ENCODE data around the gene DGKB.

Gene DGKB

DNA sequence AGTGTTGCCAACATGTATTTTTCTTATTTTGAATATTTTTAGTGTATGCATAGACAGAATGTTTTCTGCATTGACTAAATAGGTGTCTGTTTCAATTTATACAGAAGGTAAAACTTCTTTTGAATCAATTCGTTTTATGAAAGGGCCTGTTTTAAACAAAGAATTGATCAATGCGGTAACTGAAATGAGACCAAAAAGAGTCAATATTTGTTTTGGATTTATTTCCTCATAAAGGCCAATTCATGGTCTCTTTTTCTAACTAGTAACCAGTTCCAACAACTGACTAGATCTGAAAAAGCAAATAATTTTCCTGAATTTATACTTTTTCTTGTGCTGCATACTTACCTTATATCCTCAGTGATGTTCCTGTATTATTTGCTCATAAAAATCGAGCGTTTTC, 320.5 kb downstream of the DGKB start:
- POLR2A ChIA-PET, result no interaction called here
- TF ChIP-seq, protein P1, sequence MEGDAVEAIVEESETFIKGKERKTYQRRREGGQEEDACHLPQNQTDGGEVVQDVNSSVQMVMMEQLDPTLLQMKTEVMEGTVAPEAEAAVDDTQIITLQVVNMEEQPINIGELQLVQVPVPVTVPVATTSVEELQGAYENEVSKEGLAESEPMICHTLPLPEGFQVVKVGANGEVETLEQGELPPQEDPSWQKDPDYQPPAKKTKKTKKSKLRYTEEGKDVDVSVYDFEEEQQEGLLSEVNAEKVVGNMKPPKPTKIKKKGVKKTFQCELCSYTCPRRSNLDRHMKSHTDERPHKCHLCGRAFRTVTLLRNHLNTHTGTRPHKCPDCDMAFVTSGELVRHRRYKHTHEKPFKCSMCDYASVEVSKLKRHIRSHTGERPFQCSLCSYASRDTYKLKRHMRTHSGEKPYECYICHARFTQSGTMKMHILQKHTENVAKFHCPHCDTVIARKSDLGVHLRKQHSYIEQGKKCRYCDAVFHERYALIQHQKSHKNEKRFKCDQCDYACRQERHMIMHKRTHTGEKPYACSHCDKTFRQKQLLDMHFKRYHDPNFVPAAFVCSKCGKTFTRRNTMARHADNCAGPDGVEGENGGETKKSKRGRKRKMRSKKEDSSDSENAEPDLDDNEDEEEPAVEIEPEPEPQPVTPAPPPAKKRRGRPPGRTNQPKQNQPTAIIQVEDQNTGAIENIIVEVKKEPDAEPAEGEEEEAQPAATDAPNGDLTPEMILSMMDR (IDR thresholded peaks at IDR 0.05; ENCODE audit: control extremely low read depth, extremely low read depth, low read depth, missing control alignments), result no peak
- CTCF ChIA-PET, result no interaction called here
- no peak for DNase-seq (ENCODE audit: extremely low spot score)

DNA sequence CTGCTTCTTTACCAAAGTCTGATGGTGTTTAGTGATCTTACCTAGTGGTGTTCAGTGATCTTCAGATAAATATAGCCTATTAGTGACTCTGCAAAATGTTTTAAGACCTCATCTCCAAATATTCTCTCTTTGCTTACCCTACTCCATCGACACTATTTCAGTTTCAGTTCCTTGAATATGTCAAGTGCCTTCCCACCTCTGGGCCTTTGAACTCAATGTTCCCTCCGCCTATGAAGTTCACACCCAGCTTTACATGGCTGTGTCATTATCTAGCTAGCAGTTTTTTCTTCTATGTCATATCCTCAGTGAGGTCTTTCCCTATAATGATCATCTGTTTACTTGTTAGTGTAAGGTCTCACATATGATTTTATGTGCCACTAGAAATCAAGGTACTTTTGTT, 322.6 kb downstream of the DGKB start:
- TF ChIP-seq, protein P1 (IDR thresholded peaks at IDR 0.05; ENCODE audit: control extremely low read depth, extremely low read depth, low read depth, missing control alignments), result no peak
- POLR2A ChIA-PET, result no interaction called here
- DNase-seq (ENCODE audit: extremely low spot score), result no peak
- CTCF ChIA-PET, result no interaction called here

DNA sequence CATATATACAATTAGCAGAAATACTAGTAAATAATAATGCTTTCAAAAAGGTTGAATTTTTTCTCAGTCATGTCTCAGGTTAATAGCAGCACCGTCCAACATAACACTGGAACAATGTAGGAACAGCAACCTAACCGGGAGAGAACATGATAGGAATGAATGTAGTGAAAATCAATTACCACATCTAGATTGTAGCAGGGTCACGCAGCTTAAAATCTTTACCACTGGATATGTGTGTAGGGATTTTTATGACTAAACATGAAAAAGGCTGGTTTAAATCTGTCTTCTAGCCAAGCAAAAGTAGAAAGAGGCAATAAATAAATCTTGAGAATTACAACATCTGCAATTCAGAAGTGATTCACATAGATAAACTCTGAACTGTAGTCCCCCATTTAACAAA, 326.0 kb downstream of the DGKB start:
- ChIA-PET CTCF (interaction anchor here (1.6 kb wide), 1 partner anchor 9 kb away, joined by 6 read pairs; no protein-coding TSS in a partner anchor), POLR2A (no interaction called here)
- TF ChIP-seq, protein P1 (IDR thresholded peaks at IDR 0.05; ENCODE audit: control extremely low read depth, extremely low read depth, low read depth, missing control alignments), result no peak
- no peak for DNase-seq (ENCODE audit: extremely low spot score)

DNA sequence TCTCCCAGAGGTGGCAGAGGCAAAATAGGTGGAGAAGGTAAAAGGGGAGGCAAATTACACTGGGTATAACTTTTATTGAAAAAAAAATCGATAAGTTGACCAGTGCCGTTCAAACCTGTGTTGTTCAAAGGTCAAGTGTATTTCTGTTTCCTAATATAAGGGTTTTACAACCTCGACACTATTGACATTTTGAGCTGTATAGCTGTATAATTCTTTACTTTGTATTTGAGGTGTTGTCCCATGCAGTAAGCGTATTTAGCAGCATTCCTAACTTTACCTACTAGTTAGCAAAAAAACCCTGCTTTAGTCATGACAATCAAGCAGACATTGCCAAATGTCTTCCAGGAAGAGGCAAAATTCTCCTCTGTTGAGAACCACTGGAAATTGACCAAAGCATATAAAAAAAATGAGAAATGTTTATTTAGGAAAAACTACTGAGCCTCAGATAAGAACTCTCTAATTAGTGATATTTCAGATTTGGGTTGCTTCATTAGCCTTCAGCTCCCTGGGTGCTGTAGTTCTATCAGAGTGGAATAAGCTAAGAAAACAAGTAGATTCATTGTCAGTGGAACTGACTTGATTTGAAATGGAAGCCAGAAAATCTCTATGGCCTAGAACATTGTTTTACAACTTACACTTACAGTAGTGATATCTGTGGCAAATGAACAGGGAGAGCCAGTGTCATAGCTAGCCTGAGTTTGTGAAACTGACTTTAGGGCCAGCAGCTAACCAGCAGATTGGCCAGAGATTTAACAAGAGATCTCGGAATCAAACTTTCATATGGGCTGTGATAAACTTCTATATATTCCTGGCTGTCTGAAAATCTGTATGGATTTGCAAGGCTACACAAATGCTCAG, 331.6 kb downstream of the DGKB start:
- DNase-seq (ENCODE audit: extremely low spot score), result no peak
- CTCF ChIA-PET, result no interaction called here
- TF ChIP-seq, protein P1 (IDR thresholded peaks at IDR 0.05; ENCODE audit: control extremely low read depth, extremely low read depth, low read depth, missing control alignments), result no peak
- POLR2A ChIA-PET, result no interaction called here

DNA sequence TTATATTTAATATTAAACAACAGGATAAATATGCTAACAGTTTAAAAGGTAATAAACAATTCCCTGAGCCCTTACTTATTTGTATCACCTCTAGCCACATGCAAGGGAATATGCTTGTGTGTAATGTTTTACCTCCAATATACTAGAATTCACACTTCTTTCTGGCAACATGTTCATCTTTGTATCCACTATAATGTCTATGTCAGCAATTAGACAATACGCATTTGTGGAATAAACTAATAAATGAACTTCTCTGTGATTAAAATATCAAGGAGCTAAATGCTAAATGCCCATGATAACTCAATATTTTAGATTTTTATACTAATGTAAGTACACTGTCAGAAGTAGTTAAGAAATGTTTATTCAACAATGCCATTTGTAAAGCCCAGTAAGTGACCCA, 350.5 kb downstream of the DGKB start:
- POLR2A ChIA-PET, result no interaction called here
- TF ChIP-seq, protein P1 (IDR thresholded peaks at IDR 0.05; ENCODE audit: control extremely low read depth, extremely low read depth, low read depth, missing control alignments), result no peak
- DNase-seq (ENCODE audit: extremely low spot score), result no peak
- CTCF ChIA-PET, result no interaction called here

DNA sequence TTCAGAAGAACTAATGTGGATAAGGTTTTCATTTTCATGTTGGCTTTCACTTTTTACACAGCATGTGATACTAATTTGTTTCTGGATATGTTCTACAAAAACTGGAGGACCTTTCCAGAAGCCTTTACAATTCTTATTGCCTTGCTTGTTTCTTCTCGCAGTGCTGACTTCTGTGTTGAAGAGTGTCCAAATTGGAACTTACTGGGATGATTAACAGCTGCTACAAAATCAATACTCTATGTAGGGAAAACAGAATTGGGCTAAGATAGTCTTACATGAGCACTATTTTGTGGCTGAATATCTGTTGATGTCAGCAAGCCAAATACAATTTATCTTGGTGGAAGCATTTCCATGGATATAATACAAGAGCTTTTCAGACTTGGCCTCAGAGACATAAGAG, 351.2 kb downstream of the DGKB start:
- TF ChIP-seq, protein P1 (IDR thresholded peaks at IDR 0.05; ENCODE audit: control extremely low read depth, extremely low read depth, low read depth, missing control alignments), result no peak
- POLR2A ChIA-PET, result no interaction called here
- CTCF ChIA-PET, result no interaction called here
- no peak for DNase-seq (ENCODE audit: extremely low spot score)

Measured in GM10248 (cell line).